Colonic mucosa (tissue), 4 donors: ENCODE measurements around the gene OR14I1. TPM values are rescaled to one million over a fixed set of nuclear protein-coding genes. Genes with fewer than 3 reads are reported as not detected.

Experiments
- DNase-seq: peaks from one replicate; pipeline ENCODE4 v3.0.0-alpha.2; 2020
- H3K27ac ChIP-seq: fragments of 200-600 bp; one replicate; pipeline ENCODE4 v1.8.0; 2021
- H3K27me3 ChIP-seq: fragments of 200-600 bp; one replicate; pipeline ENCODE4 v1.8.0; 2021
- H3K36me3 ChIP-seq: fragments of 200-600 bp; one replicate; pipeline ENCODE4 v1.8.0; 2021
- H3K4me1 ChIP-seq: fragments of 200-600 bp; one replicate; pipeline ENCODE4 v1.8.0; 2021; ENCODE audit warnings: mild to moderate bottlenecking
- H3K4me3 ChIP-seq: fragments of 200-600 bp; one replicate; pipeline ENCODE4 v1.8.0; 2021
- H3K9ac ChIP-seq, 2 donors: one replicate each; pipeline ENCODE4 v1.7.0; 2013; ENCODE audit warnings: control low read depth in 2 of 2, low read depth in 2 of 2, low read length in 2 of 2
- H3K9me3 ChIP-seq: fragments of 200-600 bp; one replicate; pipeline ENCODE4 v1.8.0; 2021
- intact Hi-C: fragments of 100-400 bp; cut with DNase I; formaldehyde crosslinking; loops from one replicate; pipeline ENCODE4 v1.14.1; 2022
- total RNA-seq, 2 donors: library from RNA; stranded (reverse); fragmentation: NEBNext Ultra II Directional in 1 of 2; extraction: Animal tissue kit (Norgen Biotek cat#: 25700) in 1 of 2; gene quantifications; one replicate each; pipeline ENCODE4 v1.2.1, GENCODE V29; 2021
- TF ChIP-seq, protein P1 (sequence below): fragments of 200-600 bp; IDR thresholded peaks from one replicate; pipeline ENCODE4 v1.8.0; 2022; ENCODE audit warnings: antibody characterized with exemption, mild to moderate bottlenecking
- donor health status: healthy.
- donor health status: DM: no; HTN: no; CAD: no.
- donor health status: DM: no; HTN: no; CAD: no.

The OR14I1 gene
- total RNA-seq, 2 donors from 2014 or later: not detected

DNA sequence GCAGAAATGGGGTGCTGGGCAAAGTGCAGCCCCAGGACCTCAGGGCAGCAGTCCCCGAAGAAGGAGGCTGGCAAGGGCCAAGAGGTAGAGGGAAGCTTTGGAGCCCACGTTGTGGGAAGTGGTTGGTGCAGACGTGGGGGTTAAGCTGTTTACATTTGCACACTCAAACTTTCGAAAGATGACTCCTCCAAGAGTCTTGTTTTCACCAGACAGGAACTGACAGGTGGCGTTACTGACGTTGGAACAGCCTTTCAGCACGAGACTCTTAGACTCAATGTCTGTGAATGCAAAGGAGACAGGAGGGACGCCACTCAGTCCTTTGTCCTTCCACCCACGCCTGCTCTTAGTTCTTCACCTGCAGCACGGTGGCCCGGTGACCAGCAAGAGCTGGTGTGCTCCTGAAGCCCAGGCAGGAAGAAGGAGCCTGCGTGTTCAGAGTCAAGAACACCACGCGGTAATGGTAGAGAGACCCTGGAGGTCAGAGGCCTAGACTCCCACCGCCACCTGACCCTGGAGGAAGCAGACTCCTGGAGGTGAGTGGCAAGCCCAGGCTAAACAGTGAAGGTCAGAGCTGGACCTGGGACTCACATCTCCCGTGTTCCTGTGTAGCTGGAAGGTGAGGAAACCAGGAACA lies 37.1 kb upstream of the OR14I1 start:
- Histone ChIP-seq H3K4me1 (no peaks in the 10 kb centered on the region), H3K9me3 (no peaks in the 10 kb centered on the region), H3K27ac (no peak overlapping the region), H3K27me3 (no peaks in the 10 kb centered on the region), H3K9ac (no peak overlapping the region), H3K4me3 (no peak overlapping the region), H3K36me3 (no peaks in the 10 kb centered on the region)
- intact Hi-C loops: no loop called here
- DNase-seq: no peak
- TF ChIP-seq, protein P1, sequence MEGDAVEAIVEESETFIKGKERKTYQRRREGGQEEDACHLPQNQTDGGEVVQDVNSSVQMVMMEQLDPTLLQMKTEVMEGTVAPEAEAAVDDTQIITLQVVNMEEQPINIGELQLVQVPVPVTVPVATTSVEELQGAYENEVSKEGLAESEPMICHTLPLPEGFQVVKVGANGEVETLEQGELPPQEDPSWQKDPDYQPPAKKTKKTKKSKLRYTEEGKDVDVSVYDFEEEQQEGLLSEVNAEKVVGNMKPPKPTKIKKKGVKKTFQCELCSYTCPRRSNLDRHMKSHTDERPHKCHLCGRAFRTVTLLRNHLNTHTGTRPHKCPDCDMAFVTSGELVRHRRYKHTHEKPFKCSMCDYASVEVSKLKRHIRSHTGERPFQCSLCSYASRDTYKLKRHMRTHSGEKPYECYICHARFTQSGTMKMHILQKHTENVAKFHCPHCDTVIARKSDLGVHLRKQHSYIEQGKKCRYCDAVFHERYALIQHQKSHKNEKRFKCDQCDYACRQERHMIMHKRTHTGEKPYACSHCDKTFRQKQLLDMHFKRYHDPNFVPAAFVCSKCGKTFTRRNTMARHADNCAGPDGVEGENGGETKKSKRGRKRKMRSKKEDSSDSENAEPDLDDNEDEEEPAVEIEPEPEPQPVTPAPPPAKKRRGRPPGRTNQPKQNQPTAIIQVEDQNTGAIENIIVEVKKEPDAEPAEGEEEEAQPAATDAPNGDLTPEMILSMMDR: no peak

DNA sequence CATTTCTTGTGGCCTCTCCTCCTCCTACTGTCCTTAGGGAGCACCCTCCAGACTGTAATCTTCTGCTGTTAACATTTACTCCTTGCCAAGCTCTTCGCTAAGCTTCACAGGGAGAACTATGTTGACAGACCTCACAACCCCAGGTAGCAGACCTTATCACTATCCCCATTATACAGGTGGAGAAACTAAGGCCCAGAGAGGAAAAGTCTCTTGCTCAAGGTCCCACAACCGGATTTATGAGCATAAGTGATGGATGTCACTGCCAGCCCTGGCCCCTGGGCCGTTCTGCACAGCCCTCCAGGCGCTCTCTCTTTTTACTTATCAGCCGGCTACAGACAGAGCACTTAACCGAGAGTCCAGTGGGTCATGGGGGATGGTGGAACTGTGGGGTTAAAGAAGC lies 34.9 kb upstream of the OR14I1 start:
- H3K9me3 ChIP-seq: no peaks in the 10 kb centered on the region
- intact Hi-C loops: no loop called here
- no peak for DNase-seq
- no peaks in the 10 kb centered on the region for H3K27me3 ChIP-seq
- TF ChIP-seq, protein P1: no peak
- no peak overlapping the region for H3K27ac ChIP-seq
- H3K36me3 ChIP-seq: no peaks in the 10 kb centered on the region
- H3K4me1 ChIP-seq: no peaks in the 10 kb centered on the region
- no peak overlapping the region for H3K9ac ChIP-seq
- no peak overlapping the region for H3K4me3 ChIP-seq

DNA sequence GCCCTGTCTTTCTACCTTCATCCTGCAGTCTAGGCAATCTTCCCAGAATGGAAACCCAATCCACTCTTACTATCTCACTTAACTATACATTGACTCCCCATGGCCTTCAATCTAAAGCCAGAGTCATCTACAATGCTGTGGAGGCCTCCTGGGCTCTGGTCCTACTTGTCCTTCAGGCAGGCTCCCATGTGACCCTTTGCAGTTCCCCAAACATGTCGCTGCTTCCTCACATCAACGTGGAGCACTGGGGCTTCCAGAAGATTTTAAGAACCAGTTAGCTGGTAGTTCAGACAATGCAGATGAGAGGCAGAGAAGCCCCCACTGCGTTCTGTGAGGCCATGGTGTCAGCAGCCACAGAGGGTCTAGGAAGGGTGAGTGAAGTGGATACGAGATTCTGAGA lies 34.4 kb upstream of the OR14I1 start:
- no peaks in the 10 kb centered on the region for H3K9me3 ChIP-seq
- H3K27me3 ChIP-seq: no peaks in the 10 kb centered on the region
- H3K4me1 ChIP-seq: no peaks in the 10 kb centered on the region
- H3K27ac ChIP-seq: no peak overlapping the region
- TF ChIP-seq, protein P1: no peak
- no peaks in the 10 kb centered on the region for H3K36me3 ChIP-seq
- no peak overlapping the region for H3K4me3 ChIP-seq
- H3K9ac ChIP-seq: no peak overlapping the region
- intact Hi-C loops: no loop called here
- no peak for DNase-seq

GRCh38 chr1:248733566-248733965 lies 31.0 kb upstream of the OR14I1 start:
- Histone ChIP-seq H3K27me3 (no peaks in the 10 kb centered on the region), H3K4me1 (no peaks in the 10 kb centered on the region), H3K36me3 (no peaks in the 10 kb centered on the region), H3K27ac (no peak overlapping the region), H3K4me3 (no peak overlapping the region), H3K9me3 (no peaks in the 10 kb centered on the region), H3K9ac (no peak overlapping the region)
- intact Hi-C loops: no loop called here
- DNase-seq: no peak
- TF ChIP-seq, protein P1: no peak

DNA sequence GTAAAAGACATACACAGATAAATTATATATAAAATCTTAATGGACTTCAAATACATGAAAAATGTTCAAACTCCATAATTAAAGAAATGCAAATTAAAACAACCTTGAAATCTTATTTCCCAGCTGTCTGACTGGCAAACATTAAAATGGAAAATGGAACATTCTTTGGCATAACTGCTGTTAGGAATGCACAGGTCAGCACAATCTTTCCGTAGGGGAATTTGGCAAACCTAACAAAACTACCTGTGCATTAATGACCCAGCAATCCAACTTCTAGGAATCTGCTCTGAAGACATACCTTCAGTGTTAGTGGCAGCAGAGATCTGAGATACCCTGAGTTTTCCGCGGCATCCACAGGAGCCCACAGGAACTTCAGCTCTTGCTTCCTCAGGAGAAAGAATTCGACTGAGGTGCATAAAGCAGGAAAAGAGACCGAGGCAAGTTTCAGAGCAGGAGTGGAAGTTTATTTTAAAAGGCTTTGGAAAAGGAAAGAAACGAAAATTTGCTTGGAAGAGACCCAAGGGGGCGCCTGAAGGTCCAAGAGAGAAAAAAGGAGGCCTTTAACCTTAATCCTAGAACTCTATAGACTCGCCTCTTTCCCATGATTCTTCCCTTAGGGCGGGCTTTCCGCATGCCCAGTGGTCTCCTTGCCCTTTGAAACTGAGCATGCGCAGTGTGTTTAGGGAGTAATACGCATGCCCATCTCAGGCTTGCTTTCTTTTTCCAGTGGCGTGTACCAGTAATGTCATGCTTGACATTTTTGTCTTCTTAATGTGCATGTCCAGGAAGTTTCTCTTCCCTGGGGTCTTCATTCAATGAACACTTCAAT lies 28.2 kb upstream of the OR14I1 start:
- no peak overlapping the region for H3K27ac ChIP-seq
- no peaks in the 10 kb centered on the region for H3K9me3 ChIP-seq
- H3K4me1 ChIP-seq: no peaks in the 10 kb centered on the region
- H3K9ac ChIP-seq: no peak overlapping the region
- intact Hi-C loops: no loop called here
- H3K4me3 ChIP-seq: no peak overlapping the region
- TF ChIP-seq, protein P1: no peak
- H3K36me3 ChIP-seq: no peaks in the 10 kb centered on the region
- no peaks in the 10 kb centered on the region for H3K27me3 ChIP-seq
- DNase-seq: no peak
